Small intestine (tissue), 16 donors: ENCODE data around the gene HDAC4. TPM values are rescaled to one million over a fixed set of nuclear protein-coding genes. Genes with fewer than 3 reads are reported as not detected.
A peak's percentile ranks its signal among the peaks of the same experiment; 100 is the strongest.
"Not testable (repeated sequence)": the region's sequence is repeated elsewhere in the genome, so short reads cannot be mapped to it uniquely, and the experiment has no call there.

Source experiments
- DNase-seq, 2 donors: peaks; one replicate each; pipeline versions ENCODE4 v3.0.0 to v3.0.0-alpha.2; 2013
- FAIRE-seq: peaks from 2 replicates; lab custom pipeline; 2012; peaks lifted over from hg19 to GRCh38; lab: Jason Lieb, UNC
- H3K27ac ChIP-seq, 3 donors: one replicate each; pipeline ENCODE4 v1.5.1; 2013; ENCODE audit warnings: low read length in 2 of 3, mild to moderate bottlenecking in 2 of 3, control low read depth in 1 of 3, inconsistent platforms in 1 of 3, low read depth in 1 of 3, moderate library complexity in 1 of 3
- H3K27me3 ChIP-seq, 3 donors: one replicate each; pipeline ENCODE4 v1.6.1; 2013; ENCODE audit warnings: low read length in 3 of 3, inconsistent platforms in 1 of 3; ENCODE audit not compliant: control insufficient read depth in 3 of 3, insufficient read depth in 3 of 3
- H3K36me3 ChIP-seq, 3 donors: one replicate each; pipeline ENCODE4 v1.6.1; 2013; ENCODE audit warnings: low read length in 3 of 3, inconsistent platforms in 1 of 3, low read depth in 1 of 3, mild to moderate bottlenecking in 1 of 3, moderate library complexity in 1 of 3; ENCODE audit not compliant: control insufficient read depth in 3 of 3, insufficient read depth in 2 of 3
- H3K4me1 ChIP-seq, 3 donors: one replicate each; pipeline ENCODE4 v1.6.1; 2013; ENCODE audit warnings: low read length in 2 of 3, inconsistent platforms in 1 of 3, low read depth in 1 of 3, mild to moderate bottlenecking in 1 of 3, moderate library complexity in 1 of 3; ENCODE audit not compliant: control insufficient read depth in 3 of 3, insufficient read depth in 2 of 3
- H3K4me3 ChIP-seq, 3 donors: one replicate each; pipeline ENCODE4 v1.5.1; 2013; ENCODE audit warnings: low read length in 3 of 3, control low read depth in 1 of 3, inconsistent platforms in 1 of 3, low read depth in 1 of 3, mild to moderate bottlenecking in 1 of 3, moderate library complexity in 1 of 3
- H3K9me3 ChIP-seq, 2 donors: one replicate each; pipeline ENCODE4 v1.6.1; 2013; ENCODE audit warnings: low read depth in 1 of 2, low read length in 1 of 2; ENCODE audit not compliant: control insufficient read depth in 2 of 2, insufficient read depth in 1 of 2
- whole genome bisulfite sequencing, 3 donors: extraction: QIAGEN DNeasy Blood & Tissue Kit; methylation state at CpG; one replicate each; pipeline ENCODE4 v1.1.7; 2013; 5-methylcytosine and 5-hydroxymethylcytosine counted together
- long read RNA-seq, 10 donors: transcript quantifications; one replicate each; lab custom pipeline, GENCODE V29; 2026
- polyA plus RNA-seq, 4 donors: library from polyadenylated mRNA; stranded (reverse) in 3 of 4; unstranded in 1 of 4; fragments of 200-250 nt in 3 of 4; fragments of 120-200 nt in 1 of 4; gene quantifications; one replicate each; pipeline versions ENCODE4 v1.2.1 to v1.2.3, GENCODE V29; 2013
- donor health status: healthy with polysubstance abuse.
- donor health status: control.
- donor health status: control.
- donor health status: Bipolar disorder and iron deficiency.
- donor health status: healthy.

The HDAC4 gene
- polyA plus RNA-seq, result 10 to 100 TPM in 1 of 4 donors, 1 to 10 TPM in 3; 3.1 to 11.3 (median 5.9) TPM
- long read RNA-seq, donor 1, result 0 reads
- long read RNA-seq, donor 2, result 0 reads
- long read RNA-seq, donor 3, result 0 reads
- long read RNA-seq, donor 4, result 0 reads
- long read RNA-seq, donor 5, result 0 reads
- long read RNA-seq, donor 6, result 0 reads
- long read RNA-seq, donor 7, result 0 reads
- long read RNA-seq, donor 8, result 0 reads
- long read RNA-seq, donor 9, result 0 reads
- long read RNA-seq, donor 10, partial matches to known transcripts, result 0 of 1 reads
- long read RNA-seq, donor 10, other reads (novel, unspliced or antisense), result 0 of 1 reads

- DNase-seq (peak in 1 of 2 donors; percentile 37), FAIRE-seq (no peak)
- WGBS, 3 donors, result 0 to 1% (median 1%) methylated on average over 33 to 78 of the region's 78 CpGs
These were observed at the start of gene HDAC4 for GRCh38 chr2:239400596-239401066. TSS of gene HDAC4 (minus strand) at chr2:239401020. CDS start at chr2:239352699, 48,321 bp downstream.

GRCh38 chr2:239449468-239449867 is 48.6 kb upstream of the HDAC4 start:
- not testable (repeated sequence) for H3K4me1 ChIP-seq, FAIRE-seq, H3K27ac ChIP-seq, DNase-seq, H3K36me3 ChIP-seq, H3K9me3 ChIP-seq, H3K4me3 ChIP-seq, H3K27me3 ChIP-seq
- WGBS, 3 donors, result 90 to 96% (median 96%) methylated on average over 18 to 32 of the region's 32 CpGs

More at GRCh38 chr2:239400596-239401066, at the start of gene HDAC4:
- Histone ChIP-seq H3K4me3 (peak within 1 kb of the TSS; percentile 58 to 82 (median 79)), H3K9me3 (no peaks in the 10 kb centered on the region), H3K27ac (peak within 1 kb of the TSS; percentile 89 to 100 (median 99)), H3K4me1 (peaks cover 0 to 3% (median 0%) of the 10 kb centered on the region in 3 donors), H3K36me3 (peaks cover 0 to 6% (median 2%) of the 10 kb centered on the region in 3 donors), H3K27me3 (no peaks in the 10 kb centered on the region)

GRCh38 chr2:239445771-239446524 is 45.1 kb upstream of the HDAC4 start:
- Histone ChIP-seq H3K27ac (no peak overlapping the region), H3K9me3 (peaks cover 0 to 3% of the 10 kb centered on the region in 2 donors), H3K4me3 (no peak overlapping the region), H3K36me3 (no peaks in the 10 kb centered on the region), H3K4me1 (no peaks in the 10 kb centered on the region), H3K27me3 (peaks cover 0 to 19% (median 0%) of the 10 kb centered on the region in 3 donors)
- FAIRE-seq (no peak), DNase-seq (no peak)
- 71 to 90% (median 84%) methylated on average over 6 of the region's 6 CpGs for WGBS, 3 donors

GRCh38 chr2:239444626-239445577 is 44.1 kb upstream of the HDAC4 start:
- H3K4me1 ChIP-seq, result no peaks in the 10 kb centered on the region
- no peaks in the 10 kb centered on the region for H3K36me3 ChIP-seq
- no peak for FAIRE-seq
- H3K27ac ChIP-seq, result no peak overlapping the region
- H3K27me3 ChIP-seq, result peaks cover 0 to 28% (median 7%) of the 10 kb centered on the region in 3 donors
- 39 to 65% (median 57%) methylated on average over 20 of the region's 20 CpGs for WGBS, 3 donors
- no peak overlapping the region for H3K4me3 ChIP-seq
- DNase-seq, result peak in 1 of 2 donors; percentile 10
- peaks cover 0 to 3% of the 10 kb centered on the region in 2 donors for H3K9me3 ChIP-seq

- peaks cover 0 to 36% (median 7%) of the 10 kb centered on the region in 3 donors for H3K27me3 ChIP-seq
- 81 to 86% (median 85%) methylated on average over 14 of the region's 14 CpGs for WGBS, 3 donors
- no peak for DNase-seq
- no peaks in the 10 kb centered on the region for H3K36me3 ChIP-seq
- no peaks in the 10 kb centered on the region for H3K4me1 ChIP-seq
- no peak overlapping the region for H3K4me3 ChIP-seq
- FAIRE-seq, result no peak
- H3K9me3 ChIP-seq, result peaks cover 0 to 3% of the 10 kb centered on the region in 2 donors
- no peak overlapping the region for H3K27ac ChIP-seq
These were observed 43.1 kb upstream of the HDAC4 start for GRCh38 chr2:239443666-239444567.

GRCh38 chr2:239443102-239443620 is 42.3 kb upstream of the HDAC4 start:
- peaks cover 0 to 36% (median 7%) of the 10 kb centered on the region in 3 donors for H3K27me3 ChIP-seq
- DNase-seq (no peak), FAIRE-seq (no peak)
- 89 to 94% (median 89%) methylated on average over 8 of the region's 8 CpGs for WGBS, 3 donors
- H3K9me3 ChIP-seq, result peaks cover 0 to 3% of the 10 kb centered on the region in 2 donors
- H3K36me3 ChIP-seq, result no peaks in the 10 kb centered on the region
- H3K4me3 ChIP-seq, result no peak overlapping the region
- H3K27ac ChIP-seq, result no peak overlapping the region
- no peaks in the 10 kb centered on the region for H3K4me1 ChIP-seq

- WGBS, 3 donors, result 88 to 90% (median 89%) methylated on average over 7 of the region's 7 CpGs
- H3K27ac ChIP-seq, result no peak overlapping the region
- H3K9me3 ChIP-seq, result peaks cover 0 to 3% of the 10 kb centered on the region in 2 donors
- no peaks in the 10 kb centered on the region for H3K36me3 ChIP-seq
- H3K4me1 ChIP-seq, result no peaks in the 10 kb centered on the region
- no peak for DNase-seq
- no peak for FAIRE-seq
- peaks cover 0 to 39% (median 9%) of the 10 kb centered on the region in 3 donors for H3K27me3 ChIP-seq
- no peak overlapping the region for H3K4me3 ChIP-seq
These were observed 41.4 kb upstream of the HDAC4 start for GRCh38 chr2:239442192-239442591.
